Activated T-cell treated with anti-CD3 and anti-CD28 coated beads, Interleukin-2, amount 50 U/mL, for 24 hours (primary cell): ENCODE data around the gene C4orf54.

Source experiments
- DNase-seq: peaks from one replicate; pipeline ENCODE4 v3.0.0-alpha.2; 2020
- H3K27ac Mint-ChIP-seq: 2 replicates; pipeline ENCODE4 v1.8.0; 2020; ENCODE audit warnings: mild to moderate bottlenecking, mixed read lengths
- H3K27me3 Mint-ChIP-seq: 2 replicates; pipeline ENCODE4 v1.8.0; 2020; ENCODE audit warnings: mixed read lengths
- H3K36me3 Mint-ChIP-seq: 2 replicates; pipeline ENCODE4 v1.8.0; 2020; ENCODE audit warnings: low read depth, mixed read lengths
- H3K4me1 Mint-ChIP-seq: 2 replicates; pipeline ENCODE4 v1.8.0; 2020; ENCODE audit warnings: low read depth, mixed read lengths
- H3K4me3 Mint-ChIP-seq: 2 replicates; pipeline ENCODE4 v1.8.0; 2020; ENCODE audit warnings: mild to moderate bottlenecking, moderate library complexity, mixed read lengths
- H3K9me3 Mint-ChIP-seq: 2 replicates; pipeline ENCODE4 v1.8.0; 2020; ENCODE audit warnings: mixed read lengths

C4orf54 gene

DNA sequence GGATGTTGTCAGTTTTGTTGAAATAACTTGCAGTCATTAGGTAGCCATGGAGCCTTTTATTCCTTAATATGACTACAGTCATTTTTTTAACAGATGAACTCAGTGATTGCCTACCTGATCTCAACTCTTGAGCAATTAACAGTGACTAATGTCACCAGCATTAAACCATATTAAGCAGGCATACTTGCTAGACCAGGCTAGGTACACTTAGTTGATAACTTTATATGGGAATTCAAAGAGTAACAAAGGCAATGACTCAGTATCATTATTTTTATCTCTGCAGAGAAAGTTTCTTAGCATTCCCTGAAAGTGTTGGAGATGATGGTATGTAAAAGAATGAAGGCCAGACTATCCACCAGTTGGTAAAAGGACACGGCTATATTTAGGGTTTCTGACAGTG is at the start of gene C4orf54:
Gene C4orf54, minus strand, starts transcription at position 31 of the 400 bp plus-strand sequence. CDS start 3,180 bp downstream, outside the sequence.
- H3K4me1 Mint-ChIP-seq = no peaks in the 10 kb centered on the region
- H3K4me3 Mint-ChIP-seq = no peak within 1 kb of the TSS
- H3K36me3 Mint-ChIP-seq = no peaks in the 10 kb centered on the region
- peaks cover 6% of the 10 kb centered on the region for H3K27me3 Mint-ChIP-seq
- H3K27ac Mint-ChIP-seq = no peak within 1 kb of the TSS
- H3K9me3 Mint-ChIP-seq = no peaks in the 10 kb centered on the region
- DNase-seq = no peak

DNA sequence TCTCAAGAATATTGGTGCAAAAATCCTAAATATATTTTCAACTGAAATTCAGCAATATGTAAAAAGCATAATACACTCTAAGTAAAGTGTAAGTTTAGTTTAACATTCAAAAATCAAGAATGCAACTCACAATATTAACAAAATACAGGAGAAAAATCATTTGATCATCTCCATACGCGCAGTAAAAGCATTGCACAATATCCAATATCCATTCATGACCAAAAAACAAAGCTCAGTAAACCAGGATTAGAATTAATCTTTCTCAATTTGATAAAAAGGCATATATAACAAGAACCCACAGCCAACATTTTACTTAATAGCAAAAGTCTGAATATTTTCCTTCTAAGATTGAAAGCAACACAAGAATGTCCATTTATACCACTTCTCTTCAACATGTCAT is 48.3 kb upstream of the C4orf54 start:
- H3K9me3 Mint-ChIP-seq = peaks cover 2% of the 10 kb centered on the region
- no peaks in the 10 kb centered on the region for H3K36me3 Mint-ChIP-seq
- H3K4me3 Mint-ChIP-seq = no peak overlapping the region
- H3K4me1 Mint-ChIP-seq = peaks cover 3% of the 10 kb centered on the region
- H3K27me3 Mint-ChIP-seq = peaks cover 41% of the 10 kb centered on the region
- H3K27ac Mint-ChIP-seq = no peak overlapping the region
- DNase-seq = no peak

DNA sequence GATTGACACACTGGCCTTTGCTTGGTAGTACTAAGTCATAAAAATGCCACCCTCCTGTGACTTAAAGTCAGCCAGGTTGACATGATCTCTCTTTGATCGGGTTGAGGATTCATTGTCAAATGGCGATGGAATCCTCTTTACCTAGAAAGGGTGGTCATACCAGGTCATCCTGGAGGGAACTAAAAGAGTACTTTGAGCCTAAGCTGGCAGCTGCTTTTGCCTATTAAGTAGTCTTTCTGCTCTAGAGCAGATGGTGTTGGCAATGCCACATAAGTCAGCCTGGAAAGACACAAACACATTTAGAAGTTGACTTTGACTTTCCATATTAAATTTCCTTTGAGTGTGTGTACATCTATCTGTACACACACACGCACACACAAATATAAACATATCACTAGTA is 39.2 kb upstream of the C4orf54 start:
- Mint-ChIP-seq H3K36me3 (no peaks in the 10 kb centered on the region), H3K27ac (no peak overlapping the region), H3K27me3 (peaks cover 57% of the 10 kb centered on the region), H3K4me3 (no peak overlapping the region), H3K9me3 (peaks cover 4% of the 10 kb centered on the region), H3K4me1 (no peaks in the 10 kb centered on the region)
- DNase-seq = no peak

DNA sequence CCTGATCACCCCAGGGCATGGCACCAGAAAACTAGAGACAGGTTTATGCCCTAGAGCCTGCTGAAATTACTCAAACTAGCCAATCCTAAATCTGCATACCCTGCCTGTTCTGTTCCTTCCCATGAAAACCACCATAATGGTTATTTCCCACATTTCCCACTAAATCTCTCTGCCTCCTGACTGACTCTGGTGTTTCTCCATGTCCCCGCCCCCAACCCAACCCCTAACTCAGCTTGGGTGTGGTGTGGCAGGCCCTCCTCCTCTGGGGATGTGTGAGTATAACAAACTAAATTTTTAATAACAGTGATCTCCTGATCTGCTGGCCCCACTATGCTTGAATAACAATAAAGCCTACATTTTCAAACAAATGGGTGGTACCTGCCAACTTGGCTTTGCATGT is 35.5 kb upstream of the C4orf54 start:
- DNase-seq = no peak
- H3K9me3 Mint-ChIP-seq = peaks cover 19% of the 10 kb centered on the region
- no peaks in the 10 kb centered on the region for H3K4me1 Mint-ChIP-seq
- no peak overlapping the region for H3K27ac Mint-ChIP-seq
- no peak overlapping the region for H3K4me3 Mint-ChIP-seq
- H3K36me3 Mint-ChIP-seq = no peaks in the 10 kb centered on the region
- H3K27me3 Mint-ChIP-seq = peaks cover 28% of the 10 kb centered on the region

DNA sequence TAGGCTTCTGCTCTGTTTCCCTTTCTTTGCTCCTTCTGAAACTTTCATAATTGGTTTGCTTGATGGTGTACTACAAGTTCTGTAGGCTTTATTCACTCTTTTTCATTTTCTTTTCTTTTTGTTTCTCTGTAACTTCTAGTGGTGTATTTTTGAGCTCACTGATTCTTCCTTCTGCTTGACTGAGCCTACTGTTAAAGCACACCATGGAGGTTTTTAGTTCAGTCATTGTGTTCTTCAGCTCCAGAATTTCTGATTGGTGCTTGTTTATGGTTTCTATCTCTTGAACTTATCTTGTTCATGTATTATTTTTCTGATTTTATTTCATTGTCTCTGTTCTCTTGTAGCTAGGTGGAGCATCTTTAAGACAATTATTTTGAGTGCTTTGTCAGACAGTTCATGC is 33.4 kb upstream of the C4orf54 start:
- DNase-seq = no peak
- Mint-ChIP-seq H3K36me3 (no peaks in the 10 kb centered on the region), H3K27ac (no peak overlapping the region), H3K27me3 (peaks cover 16% of the 10 kb centered on the region), H3K9me3 (peaks cover 19% of the 10 kb centered on the region), H3K4me1 (no peaks in the 10 kb centered on the region), H3K4me3 (no peak overlapping the region)

DNA sequence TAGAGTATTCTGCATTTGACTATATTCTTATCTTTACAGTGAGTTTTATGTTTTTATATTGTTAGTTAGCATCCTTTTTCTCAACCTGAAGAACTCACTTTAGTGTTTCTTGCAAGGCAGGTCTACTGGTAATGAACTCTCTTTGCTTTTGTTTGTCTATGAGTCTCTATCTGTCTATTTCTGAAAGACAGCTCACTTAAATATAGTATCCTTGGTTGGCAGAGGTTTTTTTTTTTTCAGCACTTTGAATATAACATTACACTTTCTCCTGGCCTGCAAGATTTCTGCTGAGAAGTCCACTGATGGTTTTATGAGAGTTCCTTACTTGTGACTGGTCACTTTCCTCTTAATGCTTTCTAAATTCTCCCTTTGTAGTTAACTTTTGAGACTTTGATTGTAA is 32.8 kb upstream of the C4orf54 start:
- no peaks in the 10 kb centered on the region for H3K4me1 Mint-ChIP-seq
- H3K27me3 Mint-ChIP-seq = peaks cover 12% of the 10 kb centered on the region
- H3K9me3 Mint-ChIP-seq = peaks cover 19% of the 10 kb centered on the region

DNA sequence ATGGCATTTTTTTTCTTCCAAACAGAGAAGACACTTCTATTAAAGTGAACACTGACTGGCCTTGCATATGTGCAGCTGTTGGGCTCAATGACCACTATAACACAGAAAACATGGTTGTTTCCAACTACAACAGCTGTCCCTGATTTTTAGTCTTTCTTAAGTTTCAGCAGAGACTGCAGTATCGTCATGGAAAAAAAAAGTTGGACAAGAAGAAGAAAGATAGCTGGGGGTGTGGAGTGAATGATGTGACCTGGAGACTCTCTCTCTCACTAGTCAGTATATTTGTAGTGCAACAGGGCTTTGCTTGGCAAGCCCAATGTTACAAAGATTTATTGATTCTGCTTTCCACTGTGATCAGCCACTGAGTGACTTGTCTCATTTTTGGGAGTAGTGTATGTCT is 29.5 kb upstream of the C4orf54 start:
- Mint-ChIP-seq H3K4me3 (no peak overlapping the region), H3K27ac (no peak overlapping the region), H3K27me3 (peaks cover 11% of the 10 kb centered on the region), H3K4me1 (no peaks in the 10 kb centered on the region), H3K9me3 (peaks cover 16% of the 10 kb centered on the region), H3K36me3 (no peaks in the 10 kb centered on the region)
- no peak for DNase-seq

More for the DNA sequence above, 32.8 kb upstream of the C4orf54 start:
- no peak overlapping the region for H3K4me3 Mint-ChIP-seq
- H3K36me3 Mint-ChIP-seq = no peaks in the 10 kb centered on the region
- no peak overlapping the region for H3K27ac Mint-ChIP-seq
- DNase-seq = no peak

DNA sequence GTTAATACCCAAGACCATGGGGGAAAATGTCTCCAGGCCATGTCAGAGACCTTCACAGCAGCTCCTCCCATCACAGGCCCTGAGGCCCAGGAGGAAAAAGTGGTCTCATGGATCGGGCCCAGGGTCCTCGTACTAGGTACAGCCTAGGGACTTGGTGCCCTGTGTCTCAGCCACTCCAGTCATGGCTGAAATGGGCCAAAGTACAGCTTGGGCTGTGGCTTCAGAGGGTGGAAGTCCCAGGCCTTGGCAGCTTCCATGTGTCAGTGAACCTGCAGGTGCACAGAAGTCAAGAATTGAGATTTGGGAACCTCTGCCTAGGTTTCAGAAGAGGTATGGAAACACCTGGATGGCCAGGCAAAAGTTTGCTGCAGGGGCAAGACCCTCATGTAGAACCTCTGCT is 27.6 kb upstream of the C4orf54 start:
- Mint-ChIP-seq H3K4me1 (no peaks in the 10 kb centered on the region), H3K4me3 (no peak overlapping the region), H3K27me3 (peaks cover 21% of the 10 kb centered on the region), H3K9me3 (peaks cover 2% of the 10 kb centered on the region), H3K36me3 (no peaks in the 10 kb centered on the region), H3K27ac (no peak overlapping the region)
- no peak for DNase-seq

DNA sequence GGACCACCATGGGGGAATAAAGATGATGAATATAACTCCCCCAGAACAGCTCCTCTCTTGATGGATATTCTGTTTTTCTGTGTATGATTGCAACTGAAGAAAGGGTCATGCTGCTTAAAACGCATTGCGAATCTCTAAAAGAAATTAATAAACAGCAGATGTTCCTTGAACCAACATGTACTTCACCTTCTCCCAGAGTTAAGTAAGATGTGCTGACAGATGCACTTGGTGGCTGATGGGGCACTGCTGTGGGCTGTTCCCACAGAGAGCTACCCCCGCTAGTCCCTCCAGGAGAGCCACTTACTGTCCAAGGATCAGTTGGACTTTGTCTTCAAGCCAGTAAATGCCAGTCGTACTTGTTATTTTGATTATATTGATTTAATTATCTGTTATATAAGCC is 26.3 kb upstream of the C4orf54 start:
- H3K27me3 Mint-ChIP-seq = peaks cover 25% of the 10 kb centered on the region
- DNase-seq = no peak
- no peak overlapping the region for H3K4me3 Mint-ChIP-seq
- no peak overlapping the region for H3K27ac Mint-ChIP-seq
- H3K9me3 Mint-ChIP-seq = no peaks in the 10 kb centered on the region
- H3K4me1 Mint-ChIP-seq = no peaks in the 10 kb centered on the region
- H3K36me3 Mint-ChIP-seq = no peaks in the 10 kb centered on the region

DNA sequence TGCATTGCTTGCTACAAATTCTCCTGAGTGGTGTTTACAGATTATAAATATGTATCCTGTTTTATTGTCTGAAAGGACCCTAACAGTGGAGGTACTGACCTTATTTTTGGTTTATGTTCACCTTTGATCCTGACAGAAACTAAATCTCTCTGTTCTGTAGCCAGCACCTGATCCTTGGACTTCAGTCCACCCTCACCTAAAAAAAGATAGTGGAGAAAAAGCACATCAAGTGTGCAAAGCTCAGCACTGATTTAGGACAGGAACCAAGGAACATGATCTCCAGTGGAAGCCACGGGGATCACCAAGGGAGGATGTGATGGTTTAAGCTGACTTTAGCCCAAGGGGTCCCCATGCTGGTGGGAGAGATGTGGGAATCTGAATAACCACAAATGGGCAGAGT is 22.3 kb upstream of the C4orf54 start:
- Mint-ChIP-seq H3K27ac (no peak overlapping the region), H3K4me3 (no peak overlapping the region), H3K4me1 (peaks cover 6% of the 10 kb centered on the region), H3K27me3 (peaks cover 34% of the 10 kb centered on the region), H3K9me3 (no peaks in the 10 kb centered on the region), H3K36me3 (no peaks in the 10 kb centered on the region)
- DNase-seq = no peak

DNA sequence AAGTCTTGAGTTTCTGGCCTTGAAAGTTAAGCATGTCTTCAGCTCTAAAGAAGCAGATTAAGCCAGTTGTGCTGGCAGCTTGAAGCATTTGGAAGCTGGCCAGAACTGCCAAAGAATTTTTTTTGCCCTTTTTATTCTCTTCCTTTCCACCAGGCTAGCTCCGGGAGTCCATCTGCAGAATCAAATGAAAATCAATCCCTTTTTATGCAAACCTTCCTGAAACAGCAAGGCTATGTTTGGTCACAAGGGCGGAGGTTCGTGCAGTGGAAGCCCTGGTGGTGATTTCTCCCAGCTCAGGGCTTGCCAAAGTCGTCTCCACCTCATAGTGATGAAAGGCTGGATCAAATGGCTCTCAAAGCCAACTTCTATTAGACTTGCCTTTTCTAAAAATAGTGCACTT is 21.6 kb upstream of the C4orf54 start:
- no peak overlapping the region for H3K4me3 Mint-ChIP-seq

DNA sequence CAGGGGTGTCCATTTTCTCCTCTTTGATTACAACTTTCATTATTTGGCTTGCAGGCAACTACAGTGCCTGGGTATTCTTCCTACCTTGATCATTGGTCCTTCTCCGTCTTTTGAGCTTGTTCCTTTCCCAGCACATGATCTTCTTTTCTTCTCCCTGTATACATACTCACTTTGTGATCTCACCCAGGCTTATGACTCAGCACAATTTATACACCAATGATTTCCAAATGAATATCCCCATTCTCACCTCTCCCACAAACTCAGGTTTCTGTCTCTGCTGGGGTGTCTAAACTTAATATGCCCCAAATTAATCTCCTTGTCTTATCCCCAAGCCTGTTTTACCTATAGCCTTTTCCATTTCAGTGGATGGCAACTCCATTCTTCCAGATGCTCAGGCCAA is 19.5 kb upstream of the C4orf54 start:
- peaks cover 40% of the 10 kb centered on the region for H3K27me3 Mint-ChIP-seq
- DNase-seq = no peak
- no peak overlapping the region for H3K4me3 Mint-ChIP-seq
- H3K4me1 Mint-ChIP-seq = peaks cover 6% of the 10 kb centered on the region
- peaks cover 2% of the 10 kb centered on the region for H3K36me3 Mint-ChIP-seq
- H3K9me3 Mint-ChIP-seq = peaks cover 17% of the 10 kb centered on the region
- H3K27ac Mint-ChIP-seq = no peak overlapping the region

More for the DNA sequence above, 21.6 kb upstream of the C4orf54 start:
- Mint-ChIP-seq H3K9me3 (no peaks in the 10 kb centered on the region), H3K36me3 (no peaks in the 10 kb centered on the region), H3K27ac (no peak overlapping the region), H3K27me3 (peaks cover 39% of the 10 kb centered on the region), H3K4me1 (peaks cover 6% of the 10 kb centered on the region)
- DNase-seq = no peak

DNA sequence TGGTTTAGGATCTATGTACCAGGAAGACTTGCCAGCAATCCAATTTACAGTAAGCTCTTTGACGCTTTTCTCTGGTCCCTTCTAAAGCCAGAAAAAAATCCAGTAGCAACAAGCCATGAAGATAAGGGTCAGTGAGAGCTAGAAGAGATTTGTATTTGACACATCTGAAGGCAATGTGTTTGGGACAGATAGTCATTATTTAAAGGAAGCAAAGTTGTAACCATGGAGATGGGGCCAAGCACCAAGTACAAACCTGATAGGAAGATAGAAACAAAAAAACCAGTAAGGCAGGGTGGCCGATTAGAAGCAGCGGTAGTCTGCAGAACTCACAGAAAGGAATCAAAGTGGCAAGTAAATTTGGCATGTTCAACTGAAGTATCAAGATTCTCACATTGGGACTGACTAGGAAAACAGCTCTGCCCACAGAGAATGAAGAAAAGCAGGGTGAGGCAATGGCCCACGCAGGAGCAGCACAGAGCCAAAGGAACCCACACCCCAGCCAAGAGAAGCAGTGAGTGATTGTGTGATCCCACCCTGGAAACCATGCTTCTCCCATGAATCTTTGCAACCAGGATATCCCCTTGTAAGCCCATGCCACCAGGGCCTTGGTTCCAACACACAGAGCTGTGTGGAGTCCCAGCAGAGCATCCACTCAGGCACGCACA is 12.9 kb upstream of the C4orf54 start:
- Mint-ChIP-seq H3K4me3 (no peak overlapping the region), H3K9me3 (peaks cover 23% of the 10 kb centered on the region), H3K36me3 (peaks cover 2% of the 10 kb centered on the region), H3K4me1 (no peaks in the 10 kb centered on the region), H3K27ac (no peak overlapping the region), H3K27me3 (peaks cover 36% of the 10 kb centered on the region)
- DNase-seq = no peak

DNA sequence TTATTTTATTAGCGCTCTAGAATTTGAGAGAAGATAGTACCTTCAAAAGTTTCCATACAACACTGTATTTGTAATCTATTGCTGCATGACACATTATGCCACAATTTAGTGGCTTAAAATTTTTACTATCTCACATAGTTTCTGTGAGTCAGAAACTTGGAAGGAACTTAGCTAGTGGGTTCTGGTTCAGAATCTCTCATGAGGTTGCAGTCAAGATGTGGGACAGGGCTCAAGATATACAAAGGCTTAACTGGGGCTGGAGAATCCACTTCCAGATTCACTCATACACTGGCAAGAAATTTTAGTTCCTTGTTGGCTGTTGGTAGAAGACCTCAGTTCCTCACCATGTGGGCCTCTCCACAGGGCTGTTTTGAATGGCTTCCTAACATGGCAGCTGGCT is 11.5 kb upstream of the C4orf54 start:
- Mint-ChIP-seq H3K9me3 (peaks cover 23% of the 10 kb centered on the region), H3K36me3 (peaks cover 2% of the 10 kb centered on the region), H3K4me3 (no peak overlapping the region), H3K4me1 (no peaks in the 10 kb centered on the region), H3K27ac (no peak overlapping the region), H3K27me3 (peaks cover 30% of the 10 kb centered on the region)
- no peak for DNase-seq

DNA sequence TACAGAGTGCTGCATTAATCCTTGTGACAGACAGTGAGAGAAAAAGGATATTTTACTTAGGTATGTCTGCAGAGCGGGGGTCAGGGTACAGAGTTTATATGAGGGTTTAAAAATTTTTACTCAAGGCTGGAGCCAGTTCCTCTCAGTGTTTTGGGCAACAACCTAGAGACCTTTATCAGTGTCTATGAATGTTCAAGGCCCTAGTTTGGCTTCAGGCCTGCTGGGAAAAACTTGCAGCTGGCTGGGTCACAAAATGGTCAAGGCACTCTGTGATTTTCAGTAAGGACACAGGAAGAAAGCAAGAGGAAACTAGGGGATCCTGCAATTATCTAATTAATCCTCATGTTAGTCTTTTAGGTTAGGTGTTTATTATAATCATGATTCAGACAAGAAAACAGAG is 10.8 kb upstream of the C4orf54 start:
- Mint-ChIP-seq H3K27me3 (peaks cover 27% of the 10 kb centered on the region), H3K27ac (no peak overlapping the region), H3K36me3 (peaks cover 2% of the 10 kb centered on the region)

DNA sequence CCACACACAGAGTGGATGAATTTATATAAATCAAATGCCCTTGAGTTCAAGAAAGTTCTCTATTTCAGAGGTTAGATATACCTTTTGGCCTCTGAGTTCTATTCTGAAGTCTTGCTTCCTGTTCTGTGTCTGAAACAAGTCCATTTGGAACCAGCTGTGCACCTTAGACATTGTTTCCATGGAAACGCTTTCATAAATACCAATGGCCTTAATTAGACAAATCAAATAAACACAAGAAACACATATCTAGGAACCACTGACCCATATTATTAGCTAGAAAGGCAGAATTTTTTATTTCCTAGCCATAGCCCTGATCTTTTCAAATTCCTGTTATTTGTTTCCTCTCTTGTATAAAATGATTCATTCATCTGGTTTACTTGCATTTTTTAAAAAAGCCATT is 8.4 kb upstream of the C4orf54 start:
- Mint-ChIP-seq H3K4me1 (no peaks in the 10 kb centered on the region), H3K27me3 (peaks cover 36% of the 10 kb centered on the region), H3K9me3 (peaks cover 3% of the 10 kb centered on the region), H3K4me3 (no peak overlapping the region), H3K27ac (no peak overlapping the region), H3K36me3 (no peaks in the 10 kb centered on the region)
- no peak for DNase-seq

More for the DNA sequence above, 10.8 kb upstream of the C4orf54 start:
- DNase-seq = no peak
- no peak overlapping the region for H3K4me3 Mint-ChIP-seq
- no peaks in the 10 kb centered on the region for H3K4me1 Mint-ChIP-seq
- peaks cover 18% of the 10 kb centered on the region for H3K9me3 Mint-ChIP-seq
